HG03442 (cell line): ENCODE data around the gene C5.
"Not testable (repeated sequence)": the region's sequence is repeated elsewhere in the genome, so short reads cannot be mapped to it uniquely, and the experiment has no call there.

Experiments used
- ATAC-seq: cut with Tn5 transposase; IDR thresholded peaks from one replicate; pipeline ENCODE4 v1.9.1; 2021; ENCODE audit warnings: mild to moderate bottlenecking, moderate library complexity; ENCODE audit not compliant: unreplicated experiment

Gene C5

GRCh38 chr9:121053544-121053943, 3.5 kb upstream of the C5 start:
- ATAC-seq: no peak

- no peak for ATAC-seq
Measured at GRCh38 chr9:121048618-121049017, 1.5 kb downstream of the C5 start.

GRCh38 chr9:121048175-121048574, 1.9 kb downstream of the C5 start:
- ATAC-seq: no peak

- ATAC-seq: no peak
Measured at GRCh38 chr9:121038804-121039203, 11.3 kb downstream of the C5 start.

GRCh38 chr9:121038362-121038761, 11.7 kb downstream of the C5 start:
- ATAC-seq: no peak

- not testable (repeated sequence) for ATAC-seq
Measured at GRCh38 chr9:121035717-121036116, 14.4 kb downstream of the C5 start.

GRCh38 chr9:121034529-121034928, 15.5 kb downstream of the C5 start:
- no peak for ATAC-seq

- no peak for ATAC-seq
Measured at GRCh38 chr9:121029469-121029868, 20.6 kb downstream of the C5 start.

- not testable (repeated sequence) for ATAC-seq
Measured at GRCh38 chr9:121028285-121028684, 21.8 kb downstream of the C5 start.

GRCh38 chr9:121026768-121027167, 23.3 kb downstream of the C5 start:
- ATAC-seq: no peak

- no peak for ATAC-seq
Measured at GRCh38 chr9:121026260-121026691, 23.8 kb downstream of the C5 start.

GRCh38 chr9:121024237-121024636, 25.8 kb downstream of the C5 start:
- ATAC-seq: no peak

GRCh38 chr9:121023064-121023463, 27.0 kb downstream of the C5 start:
- ATAC-seq: no peak

- no peak for ATAC-seq
Measured at GRCh38 chr9:121021301-121021700, 28.8 kb downstream of the C5 start.

GRCh38 chr9:121019273-121019672, 30.8 kb downstream of the C5 start:
- no peak for ATAC-seq

- no peak for ATAC-seq
Measured at GRCh38 chr9:121013911-121014310, 36.2 kb downstream of the C5 start.

GRCh38 chr9:121009650-121010049, 40.4 kb downstream of the C5 start:
- no peak for ATAC-seq

- ATAC-seq: no peak
Measured at GRCh38 chr9:120999317-120999716, 50.8 kb downstream of the C5 start.

- ATAC-seq: no peak
Measured at GRCh38 chr9:120998111-120998510, 52.0 kb downstream of the C5 start.

GRCh38 chr9:120997502-120997901, 52.6 kb downstream of the C5 start:
- no peak for ATAC-seq

- no peak for ATAC-seq
Measured at GRCh38 chr9:120996409-120996808, 53.7 kb downstream of the C5 start.

GRCh38 chr9:120989065-120989464, 61.0 kb downstream of the C5 start:
- no peak for ATAC-seq

GRCh38 chr9:120985819-120986222, 64.3 kb downstream of the C5 start:
- ATAC-seq: no peak
